HG02884 (cell line): Measurements from ENCODE around the gene FSTL3.
"Not testable (repeated sequence)": the region's sequence is repeated elsewhere in the genome, so short reads cannot be mapped to it uniquely, and the experiment has no call there.

ENCODE experiments used
- ATAC-seq: cut with Tn5 transposase; IDR thresholded peaks from one replicate; pipeline ENCODE4 v1.9.1; 2021; ENCODE audit warnings: mild to moderate bottlenecking, moderate library complexity; ENCODE audit not compliant: unreplicated experiment

Gene FSTL3

GRCh38 chr19:709196-709964 is 33.2 kb downstream of the FSTL3 start:
- no peak for ATAC-seq

- no peak for ATAC-seq
Observed at GRCh38 chr19:709965-710571, 33.9 kb downstream of the FSTL3 start.

GRCh38 chr19:710767-711166 is 34.6 kb downstream of the FSTL3 start:
- ATAC-seq = no peak

- no peak for ATAC-seq
Observed at GRCh38 chr19:711254-711653, 35.1 kb downstream of the FSTL3 start.

- ATAC-seq = no peak
Observed at GRCh38 chr19:715347-715746, 39.2 kb downstream of the FSTL3 start.

GRCh38 chr19:718251-718951 is 42.2 kb downstream of the FSTL3 start:
- ATAC-seq = no peak

GRCh38 chr19:718991-719512 is 42.9 kb downstream of the FSTL3 start:
- no peak for ATAC-seq

- no peak for ATAC-seq
Observed at GRCh38 chr19:719636-720344, 43.6 kb downstream of the FSTL3 start.

GRCh38 chr19:720345-721160 is 44.4 kb downstream of the FSTL3 start:
- ATAC-seq = no peak

- ATAC-seq = no peak
Observed at GRCh38 chr19:722553-723101, 46.4 kb downstream of the FSTL3 start.

GRCh38 chr19:723247-723646 is 47.1 kb downstream of the FSTL3 start:
- no peak for ATAC-seq

- ATAC-seq = no peak
Observed at GRCh38 chr19:723714-724113, 47.5 kb downstream of the FSTL3 start.

GRCh38 chr19:725461-726089 is 49.4 kb downstream of the FSTL3 start:
- ATAC-seq = no peak

GRCh38 chr19:726993-727956 is 51.1 kb downstream of the FSTL3 start:
- no peak for ATAC-seq

- ATAC-seq = no peak
Observed at GRCh38 chr19:728011-728410, 51.8 kb downstream of the FSTL3 start.

- not testable (repeated sequence) for ATAC-seq
Observed at GRCh38 chr19:729564-729963, 53.4 kb downstream of the FSTL3 start.

GRCh38 chr19:729965-730668 is 53.9 kb downstream of the FSTL3 start:
- no peak for ATAC-seq

- ATAC-seq = no peak
Observed at GRCh38 chr19:731000-731399, 54.8 kb downstream of the FSTL3 start.
